Upper lobe of left lung (tissue), 4 donors: Measurements from ENCODE around the gene ZNRF1.

Source experiments
- CTCF ChIP-seq, 6 experiments: fragments of 450-650 bp in 4 of 6; fragments of 200-600 bp in 2 of 6; sonication (generic) in 2 of 6; IDR thresholded peaks; one replicate each; pipeline ENCODE4 v1.5.1; 2016 to 2019; ENCODE audit warnings: antibody characterized with exemption in 6 of 6
- POLR2A ChIP-seq, 4 donors: fragments of 450-650 bp; IDR thresholded peaks; one replicate each; pipeline ENCODE4 v1.5.1; 2016 to 2017; ENCODE audit warnings: antibody characterized with exemption in 4 of 4, mild to moderate bottlenecking in 2 of 4
- POLR2AphosphoS5 ChIP-seq, 2 donors: sonication (generic); formaldehyde crosslinking; IDR thresholded peaks; one replicate each; pipeline ENCODE4 v1.5.1; 2017; ENCODE audit warnings: antibody characterized with exemption in 2 of 2

- TF ChIP-seq CTCF (IDR thresholded peaks at IDR 0.05) (no peak), POLR2A (IDR thresholded peaks at IDR 0.05) (no peak), POLR2AphosphoS5 (IDR thresholded peaks at IDR 0.05) (no peak)
Measured at GRCh38 chr16:75021410-75021809, 22.6 kb downstream of the ZNRF1 start.
